Fibroblast of villous mesenchyme (primary cell): ENCODE measurements around the gene CRACDL. TPM values are rescaled to one million over a fixed set of nuclear protein-coding genes. Genes with fewer than 3 reads are reported as not detected.

Source experiments
- DNase-seq: peaks from one replicate; pipeline ENCODE4 v3.0.0-alpha.2; 2010; ENCODE audit warnings: low read depth
- H3K4me3 ChIP-seq: 2 replicates; pipeline ENCODE4 v1.5.1; 2011; ENCODE audit warnings: low read depth, mild to moderate bottlenecking, low read length
- CTCF ChIP-seq: IDR thresholded peaks from 2 replicates; pipeline ENCODE4 v1.5.1; 2012; ENCODE audit warnings: low read depth, mild to moderate bottlenecking, low read length; ENCODE audit not compliant: insufficient read depth
- total RNA-seq: library from RNA; depleted of rRNA; stranded (reverse); fragments of >200 nt; gene quantifications from 2 replicates; pipeline ENCODE4 v1.2.3, GENCODE V29; 2012

Gene CRACDL
- not detected in 2 replicates for total RNA-seq

- no peak within 1 kb of the TSS for H3K4me3 ChIP-seq
- TF ChIP-seq CTCF = no peak
- DNase-seq = no peak
Measured at GRCh38 chr2:98935777-98936352, at the start of gene CRACDL. Gene CRACDL (minus strand): TSS chr2:98936225. CDS start chr2:98846800, 89,425 bp downstream.

GRCh38 chr2:98975611-98976010 is 39.6 kb upstream of the CRACDL start:
- no peak for DNase-seq
- no peak overlapping the region for H3K4me3 ChIP-seq
- no peak for TF ChIP-seq CTCF

DNA sequence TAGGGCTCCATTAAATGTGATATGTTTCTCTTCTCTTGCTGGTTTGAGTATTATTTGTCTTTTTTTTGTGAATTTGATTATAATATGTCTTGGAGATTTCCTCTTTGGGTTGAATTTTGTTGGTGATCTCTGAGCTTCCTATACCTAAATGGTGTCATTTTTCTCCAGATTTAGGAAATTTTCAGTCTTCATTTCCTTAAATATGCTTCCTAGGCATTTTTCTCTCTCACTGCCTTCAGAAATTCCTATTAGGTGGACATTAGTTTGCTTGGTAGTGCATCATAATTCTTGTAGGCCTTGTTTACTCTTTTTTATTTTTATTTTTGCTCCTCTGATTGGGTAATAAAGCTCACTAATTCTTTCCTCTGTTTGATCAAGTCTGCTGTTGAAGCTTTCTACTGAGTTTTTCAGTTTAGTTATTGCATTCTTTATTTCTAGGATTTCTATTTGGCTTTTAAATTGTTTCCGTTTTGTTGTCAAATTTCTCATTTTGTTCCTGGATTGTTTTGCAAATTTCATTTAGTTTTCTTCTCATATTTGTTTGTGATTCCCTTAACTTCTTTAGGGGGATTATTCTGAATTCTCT is 36.6 kb upstream of the CRACDL start:
- TF ChIP-seq CTCF = no peak
- no peak overlapping the region for H3K4me3 ChIP-seq
- no peak for DNase-seq

DNA sequence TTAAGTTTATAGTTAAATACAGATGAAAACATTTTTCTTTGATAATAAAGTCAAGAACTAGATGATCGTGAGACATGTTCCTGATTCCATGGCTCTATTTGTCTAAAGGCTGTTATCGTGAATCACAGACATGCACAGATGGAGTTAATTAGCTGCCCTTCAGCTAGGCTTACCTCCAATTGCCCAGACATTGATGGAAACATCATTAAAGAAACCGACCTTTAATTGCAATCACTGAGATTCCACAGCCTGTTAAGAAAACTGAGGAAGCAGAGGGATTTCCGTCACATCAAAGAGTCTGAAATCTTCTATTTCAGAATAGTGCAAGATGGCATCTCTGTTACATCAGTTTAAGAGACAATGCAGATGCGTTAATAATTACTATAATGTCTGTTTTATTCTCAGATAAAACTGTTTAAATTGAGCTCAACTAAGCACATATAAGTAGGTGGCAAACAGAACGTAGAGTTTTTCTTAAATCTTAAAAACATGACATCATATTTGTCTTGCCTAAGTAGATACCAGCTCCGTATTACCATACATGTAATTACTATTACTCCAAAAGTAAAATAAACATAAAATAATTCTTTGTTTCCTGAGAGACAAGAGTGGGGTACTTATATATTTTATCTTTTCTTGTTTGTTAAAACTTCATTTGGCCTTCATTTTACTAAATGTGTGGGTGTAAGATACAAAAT is 23.9 kb upstream of the CRACDL start:
- no peak for DNase-seq
- TF ChIP-seq CTCF = no peak

DNA sequence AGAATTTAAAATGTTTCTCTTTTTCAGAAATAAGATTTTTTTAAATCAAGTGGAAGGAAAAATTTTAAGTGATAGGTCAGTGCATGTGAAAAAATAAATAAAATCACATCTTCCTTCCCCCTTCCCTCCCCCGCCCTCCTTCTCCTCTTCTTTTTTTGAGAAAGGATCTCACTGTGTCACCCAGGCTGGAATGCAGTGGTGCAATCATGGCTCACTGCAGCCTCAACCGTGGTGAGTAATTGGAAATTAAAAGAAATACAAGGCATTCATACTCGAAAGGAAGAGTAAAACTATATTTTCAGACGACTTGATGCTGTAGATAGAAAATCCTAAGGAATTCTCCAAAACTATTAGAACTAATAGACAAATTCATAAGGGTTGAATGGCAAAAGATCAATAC is 16.9 kb upstream of the CRACDL start:
- TF ChIP-seq CTCF = no peak
- H3K4me3 ChIP-seq = no peak overlapping the region
- no peak for DNase-seq

More for the DNA sequence above, 23.9 kb upstream of the CRACDL start:
- no peak overlapping the region for H3K4me3 ChIP-seq

DNA sequence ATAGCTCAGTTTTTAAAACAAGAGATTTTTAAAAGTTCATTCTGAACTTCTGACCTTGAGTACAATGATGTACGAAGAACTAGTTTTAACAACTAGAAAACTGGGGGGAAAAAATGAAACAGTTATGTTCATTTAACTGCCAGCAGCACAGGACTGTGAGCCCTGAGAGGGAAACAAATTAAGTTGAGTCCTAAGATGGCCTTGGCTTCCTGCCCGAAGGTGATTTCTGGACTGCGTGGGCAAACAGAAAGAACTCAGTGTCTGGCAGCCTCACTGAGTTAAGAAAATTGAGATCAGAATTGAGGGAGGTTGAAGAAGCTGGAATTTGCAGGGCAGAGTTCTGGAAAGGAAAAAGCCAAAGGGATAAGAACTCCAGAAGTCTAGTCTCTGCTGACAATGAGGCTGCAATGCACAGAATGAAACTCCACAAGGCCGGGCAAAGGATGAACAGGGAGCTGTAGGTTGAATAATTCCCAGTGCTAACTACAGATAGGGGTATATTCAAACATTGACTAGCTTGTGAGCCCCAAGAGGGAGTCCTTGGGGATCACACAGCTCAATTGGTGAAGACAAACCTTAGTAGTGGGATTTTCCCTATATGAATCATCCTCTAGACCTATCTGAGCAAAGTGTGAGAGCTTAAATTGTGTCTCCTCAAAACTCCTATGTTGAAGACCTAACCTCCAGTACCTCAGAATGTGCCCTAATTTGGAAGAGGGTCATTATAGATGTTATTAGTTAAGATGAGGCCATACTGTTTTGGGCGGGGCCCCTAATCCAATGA is 13.1 kb upstream of the CRACDL start:
- DNase-seq = no peak
- no peak for TF ChIP-seq CTCF
- no peak overlapping the region for H3K4me3 ChIP-seq
